Aorta (tissue), 5 donors: ENCODE results near the gene RAB3B. TPM values are rescaled to one million over a fixed set of nuclear protein-coding genes. Genes with fewer than 3 reads are reported as not detected.
"Not testable (repeated sequence)": the region's sequence is repeated elsewhere in the genome, so short reads cannot be mapped to it uniquely, and the experiment has no call there.

Experiments
- ATAC-seq: fragments of 200-7000 bp; cut with Tn5 transposase; one replicate; pipeline ENCODE4 v1.9.1; 2022; ENCODE audit warnings: moderate library complexity; ENCODE audit not compliant: low FRiP score
- DNase-seq, 2 donors: peaks; one replicate each; pipeline ENCODE4 v3.0.0-alpha.2; 2020
- H3K27ac ChIP-seq, 2 donors: one replicate each; pipeline ENCODE4 v1.5.1; 2013; ENCODE audit warnings: low read length in 2 of 2, mild to moderate bottlenecking in 2 of 2, moderate library complexity in 2 of 2, control low read depth in 1 of 2, inconsistent platforms in 1 of 2, low read depth in 1 of 2
- H3K27me3 ChIP-seq, 2 donors: one replicate each; pipeline ENCODE4 v1.6.1; 2013; ENCODE audit warnings: control low read depth in 1 of 2, low read length in 1 of 2, mild to moderate bottlenecking in 1 of 2, moderate library complexity in 1 of 2; ENCODE audit not compliant: insufficient read depth in 2 of 2, control insufficient read depth in 1 of 2
- H3K36me3 ChIP-seq, 2 donors: one replicate each; pipeline ENCODE4 v1.6.1; 2013; ENCODE audit warnings: control low read depth in 1 of 2, low read length in 1 of 2, mild to moderate bottlenecking in 1 of 2; ENCODE audit not compliant: insufficient read depth in 2 of 2, control insufficient read depth in 1 of 2
- H3K4me1 ChIP-seq, 2 donors: one replicate each; pipeline ENCODE4 v1.6.1; 2013; ENCODE audit warnings: low read length in 2 of 2, control low read depth in 1 of 2, mild to moderate bottlenecking in 1 of 2, moderate library complexity in 1 of 2; ENCODE audit not compliant: insufficient read depth in 2 of 2, control insufficient read depth in 1 of 2
- H3K4me3 ChIP-seq, 2 donors: one replicate each; pipeline ENCODE4 v1.5.1; 2013; ENCODE audit warnings: low read length in 2 of 2, control low read depth in 1 of 2, mild to moderate bottlenecking in 1 of 2
- H3K9me3 ChIP-seq: one replicate; pipeline ENCODE4 v1.6.1; 2013; ENCODE audit warnings: mild to moderate bottlenecking, low read length; ENCODE audit not compliant: control insufficient read depth
- WGBS, 2 donors: extraction: QIAGEN DNeasy Blood & Tissue Kit; methylation state at CpG; one replicate each; pipeline ENCODE4 v1.1.7; 2013; 5-methylcytosine and 5-hydroxymethylcytosine counted together
- intact Hi-C, 2 donors: fragments of 100-400 bp; cut with DNase I; formaldehyde crosslinking; loops; one replicate each; pipeline versions ENCODE4 v1.14.2 to v1.15.0; 2022
- polyA plus RNA-seq, 2 donors: library from polyadenylated mRNA; stranded (reverse); fragments of 200-250 nt; gene quantifications; one replicate each; pipeline ENCODE4 v1.2.3, GENCODE V29; 2013
- total RNA-seq, 2 donors: library from RNA; stranded (reverse); fragmentation: NEBNext Ultra II Directional; extraction: Animal tissue kit (Norgen Biotek cat#: 25700); gene quantifications; one replicate each; pipeline ENCODE4 v1.2.1, GENCODE V29; 2021
- donor health status: healthy with polysubstance abuse.
- donor health status: Bipolar disorder and iron deficiency.
- donor health status: DM: no; HTN: no; CAD: no.
- donor health status: DM: no; HTN: no; CAD: no.
- donor health status: DM: yes; HTN: yes; CAD: no.

The RAB3B gene
- total and polyA plus RNA-seq, 4 donors: 0.03 to 0.13 (median 0.04) TPM

GRCh38 chr1:51978099-51978498 lies 12.4 kb downstream of the RAB3B start:
- Histone ChIP-seq H3K4me3 (no peak overlapping the region), H3K27me3 (peaks cover 0 to 2% of the 10 kb centered on the region in 2 donors), H3K9me3 (no peaks in the 10 kb centered on the region), H3K4me1 (no peaks in the 10 kb centered on the region), H3K36me3 (no peaks in the 10 kb centered on the region), H3K27ac (no peak overlapping the region)
- no peak for DNase-seq
- intact Hi-C loops: no loop called here
- ATAC-seq: no peak

GRCh38 chr1:51976846-51977602 lies 13.5 kb downstream of the RAB3B start:
- intact Hi-C loops: no loop called here

GRCh38 chr1:51973587-51974474 lies 16.7 kb downstream of the RAB3B start:
- Histone ChIP-seq H3K36me3 (no peaks in the 10 kb centered on the region), H3K27ac (no peak overlapping the region), H3K9me3 (no peaks in the 10 kb centered on the region), H3K27me3 (peaks cover 0 to under 1% of the 10 kb centered on the region in 2 donors), H3K4me3 (no peak overlapping the region), H3K4me1 (no peaks in the 10 kb centered on the region)
- no peak for ATAC-seq
- DNase-seq: no peak
- WGBS, 2 donors: 91 to 100% methylated on average over 1 of the region's 1 CpG
- intact Hi-C loops: no loop called here

More at GRCh38 chr1:51976846-51977602, 13.5 kb downstream of the RAB3B start:
- ATAC-seq (no peak), DNase-seq (no peak)
- WGBS, 2 donors: 89 to 90% methylated on average over 12 of the region's 12 CpGs
- Histone ChIP-seq H3K4me1 (no peaks in the 10 kb centered on the region), H3K4me3 (no peak overlapping the region), H3K9me3 (no peaks in the 10 kb centered on the region), H3K36me3 (no peaks in the 10 kb centered on the region), H3K27me3 (peaks cover 0 to 2% of the 10 kb centered on the region in 2 donors), H3K27ac (no peak overlapping the region)

- Histone ChIP-seq H3K4me1 (no peaks in the 10 kb centered on the region), H3K9me3 (no peaks in the 10 kb centered on the region), H3K27me3 (peaks cover 0 to 1% of the 10 kb centered on the region in 2 donors), H3K27ac (no peak overlapping the region), H3K36me3 (no peaks in the 10 kb centered on the region), H3K4me3 (no peak overlapping the region)
- no peak for ATAC-seq
- no peak for DNase-seq
- intact Hi-C loops: no loop called here
- 74 to 75% methylated on average over 8 of the region's 8 CpGs for WGBS, 2 donors
These were observed 21.3 kb downstream of the RAB3B start for GRCh38 chr1:51969038-51969705.

GRCh38 chr1:51968632-51969031 lies 21.9 kb downstream of the RAB3B start:
- no peak for ATAC-seq
- H3K4me3 ChIP-seq: no peak overlapping the region
- WGBS, 2 donors: 94 to 96% methylated on average over 1 of the region's 1 CpG

DNA sequence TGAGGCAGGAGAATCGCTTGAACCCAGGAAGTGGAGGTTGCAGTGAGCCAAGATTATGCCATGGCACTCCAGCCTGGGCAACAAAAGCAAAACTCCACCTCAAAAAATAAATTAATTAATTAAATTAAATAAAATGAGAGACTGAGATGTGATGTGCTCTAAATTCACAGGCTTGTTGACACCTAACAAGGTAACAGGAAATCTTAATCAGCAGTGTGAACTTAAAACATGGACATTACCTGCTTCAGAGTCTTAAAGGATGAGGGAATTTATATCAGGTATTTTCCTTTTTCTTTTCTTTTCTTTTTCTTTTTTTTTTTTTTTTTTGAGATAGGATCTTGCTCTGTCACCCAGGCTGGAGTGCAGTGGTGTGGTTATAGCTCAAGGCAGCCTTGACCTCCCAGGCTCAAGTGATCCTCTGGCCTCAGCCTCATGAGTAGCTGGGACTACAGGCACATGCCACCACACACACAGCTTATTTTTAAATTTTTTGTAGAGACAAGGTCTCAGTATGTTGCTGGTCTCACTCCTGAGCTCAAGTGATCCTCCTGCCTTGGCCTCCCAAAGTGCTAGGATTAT lies 23.2 kb downstream of the RAB3B start:
- WGBS, 2 donors: 87 to 91% methylated on average over 1 of the region's 1 CpG

More at GRCh38 chr1:51968632-51969031, 21.9 kb downstream of the RAB3B start:
- intact Hi-C loops: no loop called here
- H3K27ac ChIP-seq: no peak overlapping the region
- DNase-seq: no peak
- peaks cover 0 to 1% of the 10 kb centered on the region in 2 donors for H3K27me3 ChIP-seq
- H3K36me3 ChIP-seq: no peaks in the 10 kb centered on the region
- H3K9me3 ChIP-seq: no peaks in the 10 kb centered on the region
- no peaks in the 10 kb centered on the region for H3K4me1 ChIP-seq

DNA sequence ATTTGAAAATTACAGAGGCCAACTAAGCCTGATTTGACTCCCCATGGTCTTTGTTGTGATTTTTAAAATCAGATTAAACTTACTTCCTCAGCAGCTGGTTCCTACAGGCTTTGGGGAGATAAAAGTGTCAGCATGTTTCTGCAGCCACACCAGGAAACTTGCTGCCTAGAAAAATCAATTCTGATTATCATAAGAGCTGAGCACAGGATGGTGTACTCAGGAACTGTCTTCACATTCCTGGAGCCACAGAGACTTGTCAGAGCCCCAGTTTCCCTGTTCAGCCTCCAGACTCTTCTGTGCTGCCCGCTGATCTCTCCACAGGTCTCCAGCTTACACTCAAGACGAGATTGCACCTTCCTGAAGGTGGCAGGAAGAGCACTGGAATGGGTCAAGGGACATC lies 23.9 kb downstream of the RAB3B start:
- Histone ChIP-seq H3K27ac (no peak overlapping the region), H3K36me3 (no peaks in the 10 kb centered on the region), H3K9me3 (no peaks in the 10 kb centered on the region), H3K4me3 (no peak overlapping the region), H3K27me3 (peaks cover 0 to 1% of the 10 kb centered on the region in 2 donors), H3K4me1 (no peaks in the 10 kb centered on the region)
- 89 to 92% methylated on average over 2 of the region's 2 CpGs for WGBS, 2 donors
- ATAC-seq: no peak
- intact Hi-C loops: no loop called here
- no peak for DNase-seq

More for the DNA sequence above, 23.2 kb downstream of the RAB3B start:
- ATAC-seq, H3K27ac ChIP-seq, H3K36me3 ChIP-seq, H3K27me3 ChIP-seq, H3K4me1 ChIP-seq, intact Hi-C loops, H3K9me3 ChIP-seq, H3K4me3 ChIP-seq, DNase-seq: not testable (repeated sequence)

- peaks cover 0 to 1% of the 10 kb centered on the region in 2 donors for H3K27me3 ChIP-seq
- 85 to 86% methylated on average over 4 of the region's 4 CpGs for WGBS, 2 donors
These were observed 26.2 kb downstream of the RAB3B start for GRCh38 chr1:51964309-51964696.

More at GRCh38 chr1:51964309-51964696, 26.2 kb downstream of the RAB3B start:
- Histone ChIP-seq H3K36me3 (no peaks in the 10 kb centered on the region), H3K4me3 (no peak overlapping the region), H3K9me3 (no peaks in the 10 kb centered on the region), H3K27ac (no peak overlapping the region), H3K4me1 (no peaks in the 10 kb centered on the region)
- ATAC-seq: no peak
- intact Hi-C loops: no loop called here
- DNase-seq: no peak
